ENCODE data around the gene KLF15. TPM values are rescaled to one million over a fixed set of nuclear protein-coding genes. Genes with fewer than 3 reads are reported as not detected.

The KLF15 gene
- total RNA-seq, 1 experiment from 2014 or later, result 1.5 TPM

DNA sequence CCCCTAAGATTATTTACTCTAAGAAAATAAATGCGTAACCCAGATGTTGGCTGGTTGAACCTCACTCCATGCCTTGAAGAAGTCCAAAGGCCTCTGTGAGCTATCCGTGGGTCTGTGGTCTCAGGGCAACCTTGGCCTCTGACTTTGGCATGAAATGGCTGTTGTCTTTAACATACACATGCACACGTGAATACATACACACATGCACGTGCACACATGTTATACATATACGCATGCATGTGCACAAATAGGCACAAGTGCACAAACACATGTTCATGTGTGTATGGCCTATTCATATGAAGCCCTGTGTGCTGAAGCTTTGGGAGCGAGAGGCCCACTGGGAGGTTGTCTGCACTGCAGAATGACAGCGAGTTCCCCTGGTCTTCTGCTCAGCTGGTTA is 50.8 kb downstream of the KLF15 start:
- DNase-seq (ENCODE audit: low read depth), result no peak

DNA sequence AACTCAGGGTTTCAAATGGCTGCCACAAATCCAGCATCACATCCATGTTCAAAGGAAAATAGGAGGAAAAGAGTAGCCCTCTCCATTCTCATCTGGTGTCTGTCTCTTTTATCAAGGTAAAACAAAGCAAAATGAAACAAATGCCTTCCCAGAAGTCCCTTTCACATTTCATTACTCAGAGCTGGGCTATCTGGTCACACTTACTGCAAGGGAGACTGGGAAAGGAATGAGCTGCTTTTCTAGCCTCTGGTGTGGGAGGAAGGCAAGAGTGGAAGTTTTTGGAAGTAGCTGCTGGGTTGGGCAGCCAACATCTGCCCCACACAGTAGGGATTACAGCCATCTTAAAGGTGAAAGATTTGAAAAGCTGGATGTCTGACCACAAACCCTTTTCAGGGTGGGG is 51.8 kb downstream of the KLF15 start:
- no peak for DNase-seq (ENCODE audit: low read depth)

DNA sequence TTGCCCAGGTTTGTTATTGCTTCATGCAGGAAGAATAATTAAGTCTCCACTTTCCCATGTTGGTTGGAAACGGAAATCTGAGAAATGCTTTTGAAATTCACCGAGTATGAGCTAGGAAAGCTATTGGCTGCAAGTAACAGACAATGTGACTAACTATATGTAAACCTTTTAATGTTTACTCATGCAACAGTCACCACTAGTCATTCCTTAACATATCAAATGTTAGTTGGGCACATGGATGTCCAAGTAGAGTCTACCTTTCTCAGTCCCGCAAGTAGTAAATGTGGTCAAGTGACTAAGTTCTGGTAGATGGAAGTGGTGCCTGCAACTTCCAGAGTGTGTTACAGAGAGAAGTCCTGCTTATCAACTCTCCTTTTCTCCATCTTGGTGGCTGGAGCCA is 52.5 kb downstream of the KLF15 start:
- DNase-seq (ENCODE audit: low read depth), result no peak

DNA sequence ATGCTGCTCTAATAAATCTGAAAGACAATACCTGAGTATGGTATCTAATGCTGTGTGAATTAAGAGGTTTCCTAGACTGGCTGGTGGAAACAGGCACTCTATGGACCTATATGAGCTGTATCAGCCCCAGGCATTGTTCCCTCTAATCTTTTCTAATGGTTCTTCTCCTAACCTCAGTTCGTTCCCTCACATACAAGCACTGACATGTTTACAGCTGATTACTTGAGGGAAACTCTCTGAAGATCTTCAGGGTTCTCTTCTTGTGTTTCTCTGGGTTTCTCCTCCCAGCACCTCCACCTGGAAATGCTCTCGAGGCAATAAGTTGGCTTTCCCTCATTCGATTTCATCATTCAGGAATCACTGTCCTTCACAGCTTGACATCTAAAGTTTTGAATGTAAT is 52.9 kb downstream of the KLF15 start:
- DNase-seq (ENCODE audit: low read depth), result no peak

DNA sequence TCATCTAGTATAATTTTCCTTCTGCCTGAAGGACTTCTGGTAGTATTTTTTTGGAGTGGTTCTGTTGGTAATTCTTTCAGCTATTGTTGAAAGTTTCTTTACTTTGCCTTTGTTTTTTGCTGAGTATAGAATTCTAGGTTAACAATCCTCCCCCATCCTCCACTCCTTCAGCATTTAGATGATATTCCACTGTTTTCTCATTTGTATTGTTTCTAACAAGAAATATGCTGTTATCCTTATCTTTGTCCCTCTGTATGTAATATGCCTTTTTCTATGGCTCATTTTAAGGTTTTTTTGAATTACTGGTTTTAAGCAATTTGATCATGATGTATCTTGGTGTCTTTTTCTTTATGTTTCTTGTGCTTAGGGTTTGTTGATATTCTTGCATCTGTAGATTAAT is 53.9 kb downstream of the KLF15 start:
- no peak for DNase-seq (ENCODE audit: low read depth)

DNA sequence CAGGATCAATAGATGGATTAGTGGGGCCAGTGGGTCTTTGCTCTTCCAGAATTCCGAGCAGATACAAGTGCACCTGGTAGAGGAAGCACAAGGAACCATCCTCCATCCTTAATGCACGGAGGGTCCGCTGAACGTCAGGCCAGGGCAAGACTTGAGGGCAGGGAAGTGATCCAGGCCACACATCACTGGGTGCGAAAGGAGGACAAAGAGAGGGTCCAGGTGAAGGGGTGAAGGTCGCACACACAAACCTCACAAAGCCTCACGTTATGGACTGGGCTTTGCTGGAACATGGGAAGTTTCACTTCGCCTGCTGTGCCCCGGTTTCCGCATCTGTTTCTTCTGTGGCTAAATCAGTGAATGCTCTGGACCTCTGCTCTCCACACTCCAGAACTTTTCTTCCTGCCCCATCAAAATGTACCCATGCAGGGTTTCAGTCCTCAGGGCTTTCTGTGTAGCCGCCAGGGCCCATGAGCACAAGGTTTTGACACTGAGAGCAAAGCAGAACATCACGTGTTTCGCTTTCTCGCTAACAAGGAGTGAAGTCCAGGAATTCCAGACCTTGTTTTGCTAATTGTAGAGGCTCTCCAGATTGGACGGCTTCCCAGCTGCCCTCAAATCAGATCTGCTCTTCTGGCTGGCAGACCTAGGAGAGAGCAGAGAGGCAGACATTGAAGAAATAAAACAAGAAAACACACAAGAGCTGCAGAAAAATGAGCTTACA is 56.3 kb downstream of the KLF15 start:
- DNase-seq (ENCODE audit: low read depth), result no peak

DNA sequence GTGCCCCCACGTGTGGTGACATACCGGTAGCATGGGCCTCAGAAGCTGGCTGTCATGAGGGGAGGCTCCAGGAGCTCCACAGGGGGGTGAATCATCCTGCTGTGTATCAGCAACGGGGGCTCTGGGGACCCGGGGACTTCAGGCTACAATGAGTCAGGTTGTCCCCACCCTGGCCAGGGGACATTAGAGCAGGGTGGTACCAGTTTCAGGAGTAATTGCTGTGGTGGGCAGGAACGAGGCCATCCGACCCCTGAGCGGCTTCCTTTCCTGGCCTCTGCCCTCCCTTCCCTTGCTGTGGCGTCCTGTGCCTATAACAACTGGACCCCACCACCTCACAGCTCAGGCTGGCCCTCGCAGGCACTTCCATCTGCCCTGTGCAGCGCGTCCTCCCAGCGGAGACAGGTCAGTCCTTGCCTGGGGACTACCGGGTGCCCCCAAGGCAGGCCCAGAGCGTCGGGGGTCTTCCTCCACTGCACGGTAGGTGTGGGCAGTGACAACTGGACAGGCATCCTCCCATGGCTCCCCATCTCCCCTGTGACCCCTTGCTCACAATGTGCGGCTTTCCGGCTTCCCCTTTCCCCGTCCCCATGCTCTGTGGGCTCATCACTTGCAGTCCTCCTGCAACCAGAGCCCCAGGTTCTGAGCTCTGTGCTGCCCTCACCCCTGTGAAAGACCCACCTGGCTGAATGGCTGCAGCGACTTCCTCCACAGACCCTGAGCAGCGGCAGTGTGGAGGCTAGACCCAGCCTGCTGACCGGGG is 57.0 kb downstream of the KLF15 start:
- DNase-seq (ENCODE audit: low read depth), result no peak

DNA sequence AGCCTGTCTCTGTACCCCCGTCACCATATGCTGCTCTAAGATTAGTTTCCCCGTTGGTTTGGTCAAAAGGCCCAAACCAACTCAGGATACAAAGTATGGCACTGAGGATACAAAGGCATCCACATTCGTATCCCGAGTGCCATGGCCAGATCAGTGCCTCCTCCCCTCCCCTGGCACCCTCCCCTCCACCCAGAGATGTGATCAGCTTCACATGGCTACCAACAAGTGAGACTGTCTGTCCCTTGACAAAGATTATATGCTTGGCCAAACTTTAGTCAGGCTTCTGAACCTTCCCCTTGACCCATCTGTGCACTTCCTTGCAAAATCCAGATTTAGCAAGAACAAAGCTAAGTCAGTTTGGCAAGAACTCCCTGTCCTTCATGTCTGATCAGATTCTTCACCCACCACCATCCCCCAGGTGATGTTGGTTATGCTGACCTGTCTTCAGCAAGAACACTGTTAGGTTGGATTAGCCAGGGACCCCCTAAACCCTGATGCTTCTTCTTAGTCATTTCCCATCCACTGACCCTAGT is 61.7 kb downstream of the KLF15 start:
- no peak for DNase-seq (ENCODE audit: low read depth)

DNA sequence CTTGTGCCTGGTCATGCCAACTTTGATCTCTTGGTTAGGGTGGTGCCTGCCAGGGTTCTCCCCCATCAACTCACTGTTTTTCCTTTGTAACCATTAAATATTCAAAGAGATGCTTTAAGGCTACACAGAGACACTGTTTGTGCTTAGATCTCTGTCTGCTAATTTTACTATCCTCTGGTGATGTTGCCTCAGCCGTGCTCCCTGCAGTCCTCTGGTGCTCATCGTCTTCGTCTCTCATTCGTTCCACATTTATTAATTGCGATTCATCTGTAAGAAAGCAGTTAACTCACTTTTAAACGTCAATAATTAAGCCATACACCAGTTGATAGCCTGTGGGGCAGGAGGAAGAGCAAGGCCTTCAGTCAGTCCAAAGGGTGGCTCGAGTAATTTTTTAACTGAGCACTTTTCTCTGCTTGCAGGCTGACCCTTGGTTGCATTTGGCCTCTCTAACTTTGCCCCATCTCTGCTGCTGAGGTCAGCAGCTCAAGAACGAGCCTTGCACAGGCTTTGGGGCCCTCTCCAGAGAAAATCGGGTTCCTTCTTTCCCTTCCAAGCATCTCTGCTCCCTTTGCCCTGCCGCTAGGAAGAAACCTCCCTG is 62.9 kb downstream of the KLF15 start:
- no peak for DNase-seq (ENCODE audit: low read depth)

DNA sequence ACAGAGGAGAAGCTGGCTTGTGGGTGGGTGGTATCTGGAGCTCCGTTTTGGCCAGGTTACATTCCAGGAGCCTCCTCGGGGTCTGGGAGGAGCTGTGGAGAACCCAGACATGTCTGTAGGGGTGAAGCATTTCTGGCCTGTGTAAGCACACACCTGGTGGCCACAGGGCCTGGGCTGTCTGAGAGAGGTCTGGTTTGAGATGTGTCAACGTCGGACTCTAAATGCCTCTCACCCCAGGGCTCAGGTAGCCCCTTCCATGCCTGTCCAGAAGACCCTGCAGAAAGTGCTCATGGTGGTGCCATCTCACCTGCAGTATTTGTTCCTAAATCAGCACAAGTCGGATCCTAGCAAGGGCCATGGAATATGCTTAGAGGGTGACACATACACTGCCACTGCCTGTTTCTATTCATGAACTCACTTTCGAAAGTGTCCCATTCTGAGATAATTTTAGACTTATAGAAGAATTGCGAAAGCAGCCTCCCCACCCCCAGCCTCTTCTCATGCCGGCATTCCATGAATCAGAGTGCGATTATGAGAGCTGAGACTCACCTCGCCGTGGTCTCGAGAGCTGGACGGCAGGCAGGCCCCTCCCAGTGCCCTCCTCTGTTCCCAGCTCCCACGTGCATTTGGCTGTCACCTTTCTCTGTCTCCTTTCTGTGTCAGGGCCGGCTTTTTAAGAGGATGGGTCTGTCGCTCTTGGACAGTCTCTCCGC is 63.7 kb downstream of the KLF15 start:
- no peak for DNase-seq (ENCODE audit: low read depth)

Other genes starting within 250 kb of the KLF15 start
- 0.11 TPM in 1 of 2 replicates, not detected in the other for gene ALDH1L1, start 176.8 kb downstream of the KLF15 start, total RNA-seq (2014; rRNA removed; shearing (Covaris generic))
- gene CFAP100, start 37.5 kb upstream of the KLF15 start, total RNA-seq (2014; rRNA removed; shearing (Covaris generic)), result not detected in 2 replicates
- gene ZXDC, start 118.5 kb upstream of the KLF15 start, total RNA-seq (2014; rRNA removed; shearing (Covaris generic)), result 8.7 and 10.0 TPM in 2 replicates
- not detected in 2 replicates for gene UROC1, start 160.4 kb upstream of the KLF15 start, total RNA-seq (2014; rRNA removed; shearing (Covaris generic))
- gene CHST13, start 166.7 kb upstream of the KLF15 start, total RNA-seq (2014; rRNA removed; shearing (Covaris generic)), result not detected in 2 replicates
- not detected in 2 replicates for gene C3orf22, start 201.5 kb upstream of the KLF15 start, total RNA-seq (2014; rRNA removed; shearing (Covaris generic))

Measured in Daoy (cell line).